ENCODE data around the gene TANC2. TPM values are rescaled to one million over a fixed set of nuclear protein-coding genes. Genes with fewer than 3 reads are reported as not detected.

The TANC2 gene
- total and polyA plus RNA-seq, 2 donors from 2014 or later, result 3.2 to 73.9 TPM

- Histone ChIP-seq H3K4me3 (ENCODE audit: low read length in 3 of 3) (no peak overlapping the region), H3K36me3 (ENCODE audit: control insufficient read depth in 2 of 3, insufficient read depth in 3 of 3, low read length in 3 of 3) (no peaks in the 10 kb centered on the region), H3K27ac (ENCODE audit: low read depth in 2 of 2, low read length in 2 of 2) (no peak overlapping the region), H3K9ac (ENCODE audit: low read length in 3 of 3) (no peak overlapping the region), H3K9me3 (ENCODE audit: control insufficient read depth in 2 of 3, insufficient read depth in 1 of 3, low read length in 3 of 3) (no peaks in the 10 kb centered on the region), H3K4me1 (ENCODE audit: control insufficient read depth in 2 of 3, insufficient read depth in 2 of 3, low read depth in 1 of 3, low read length in 3 of 3) (peaks cover 0 to 2% (median under 1%) of the 10 kb centered on the region in 3 donors), H3K27me3 (ENCODE audit: control insufficient read depth, insufficient read depth, low read length) (no peaks in the 10 kb centered on the region)
- intact Hi-C loops (cut with DNase I), result no loop called here
- no peak for DNase-seq
- no peak for FAIRE-seq
- no peak for TF ChIP-seq CTCF (IDR thresholded peaks at IDR 0.05; ENCODE audit: borderline replicate concordance, extremely low read depth, insufficient read depth)
These were observed 32.8 kb downstream of the TANC2 start for GRCh38 chr17:62998665-62999393.

- H3K4me1 ChIP-seq (ENCODE audit: control insufficient read depth in 2 of 3, insufficient read depth in 2 of 3, low read depth in 1 of 3, low read length in 3 of 3), result peaks cover 0 to 3% (median 2%) of the 10 kb centered on the region in 3 donors
- DNase-seq, result no peak
- H3K36me3 ChIP-seq (ENCODE audit: control insufficient read depth in 2 of 3, insufficient read depth in 3 of 3, low read length in 3 of 3), result no peaks in the 10 kb centered on the region
- H3K4me3 ChIP-seq (ENCODE audit: low read length in 3 of 3), result no peak overlapping the region
- H3K27me3 ChIP-seq (ENCODE audit: control insufficient read depth, insufficient read depth, low read length), result no peaks in the 10 kb centered on the region
- H3K27ac ChIP-seq (ENCODE audit: low read depth in 2 of 2, low read length in 2 of 2), result no peak overlapping the region
- no peak for TF ChIP-seq CTCF (IDR thresholded peaks at IDR 0.05; ENCODE audit: borderline replicate concordance, extremely low read depth, insufficient read depth)
- intact Hi-C loops (cut with DNase I), result no loop called here
- FAIRE-seq, result no peak
- no peaks in the 10 kb centered on the region for H3K9me3 ChIP-seq (ENCODE audit: control insufficient read depth in 2 of 3, insufficient read depth in 1 of 3, low read length in 3 of 3)
- no peak overlapping the region for H3K9ac ChIP-seq (ENCODE audit: low read length in 3 of 3)
These were observed 33.7 kb downstream of the TANC2 start for GRCh38 chr17:62999736-63000135.

GRCh38 chr17:63001689-63002394, 35.8 kb downstream of the TANC2 start:
- intact Hi-C loops (cut with DNase I), result no loop called here

More at GRCh38 chr17:63001689-63002394, 35.8 kb downstream of the TANC2 start:
- no peak overlapping the region for H3K9ac ChIP-seq (ENCODE audit: low read length in 3 of 3)
- FAIRE-seq, result no peak
- no peak for DNase-seq
- H3K27me3 ChIP-seq (ENCODE audit: control insufficient read depth, insufficient read depth, low read length), result no peaks in the 10 kb centered on the region
- no peak overlapping the region for H3K27ac ChIP-seq (ENCODE audit: low read depth in 2 of 2, low read length in 2 of 2)
- H3K9me3 ChIP-seq (ENCODE audit: control insufficient read depth in 2 of 3, insufficient read depth in 1 of 3, low read length in 3 of 3), result no peaks in the 10 kb centered on the region
- H3K4me3 ChIP-seq (ENCODE audit: low read length in 3 of 3), result no peak overlapping the region
- no peak for TF ChIP-seq CTCF (IDR thresholded peaks at IDR 0.05; ENCODE audit: borderline replicate concordance, extremely low read depth, insufficient read depth)
- H3K4me1 ChIP-seq (ENCODE audit: control insufficient read depth in 2 of 3, insufficient read depth in 2 of 3, low read depth in 1 of 3, low read length in 3 of 3), result peaks cover 0 to 3% (median 0%) of the 10 kb centered on the region in 3 donors
- H3K36me3 ChIP-seq (ENCODE audit: control insufficient read depth in 2 of 3, insufficient read depth in 3 of 3, low read length in 3 of 3), result no peaks in the 10 kb centered on the region
